Transverse colon (tissue), 4 donors: Measurements from ENCODE around the gene ZNF484. TPM values are rescaled to one million over a fixed set of nuclear protein-coding genes. Genes with fewer than 3 reads are reported as not detected.

Source experiments
- DNase-seq: peaks from one replicate; pipeline ENCODE4 v3.0.0-alpha.2; 2019
- H3K27ac ChIP-seq, 4 donors: fragments of 200-600 bp; sonication (generic); 2 replicates each; pipeline ENCODE4 v1.5.1; 2016 to 2018; ENCODE audit warnings: inconsistent platforms in 4 of 4
- H3K27me3 ChIP-seq: fragments of 200-600 bp; sonication (generic); 2 replicates; pipeline ENCODE4 v1.5.1; 2017; ENCODE audit warnings: inconsistent platforms
- H3K36me3 ChIP-seq, 4 donors: fragments of 200-600 bp; sonication (generic); 2 replicates each; pipeline ENCODE4 v1.5.1; 2017 to 2019; ENCODE audit warnings: inconsistent platforms in 4 of 4
- H3K4me1 ChIP-seq, 4 donors: fragments of 200-600 bp; sonication (generic); 2 replicates each; pipeline ENCODE4 v1.5.1; 2017 to 2020; ENCODE audit warnings: inconsistent platforms in 4 of 4
- H3K4me3 ChIP-seq, 4 donors: fragments of 200-600 bp; sonication (generic); 1 replicate in 1 of 4; 2 replicates in 3 of 4; pipeline versions ENCODE4 v1.5.1 to v1.6.1; 2017 to 2019; ENCODE audit warnings: inconsistent platforms in 4 of 4
- H3K9me3 ChIP-seq, 2 donors: fragments of 200-600 bp; sonication (generic); 2 replicates each; pipeline ENCODE4 v1.5.1; 2017 to 2019; ENCODE audit warnings: inconsistent platforms in 2 of 2
- EP300 ChIP-seq: sonication (generic); formaldehyde crosslinking; IDR thresholded peaks from one replicate; pipeline ENCODE4 v1.6.1; 2017; ENCODE audit warnings: antibody characterized with exemption, low read depth
- POLR2A ChIP-seq: fragments of 450-650 bp; IDR thresholded peaks from one replicate; pipeline ENCODE4 v1.6.1; 2016; ENCODE audit warnings: antibody characterized with exemption, mild to moderate bottlenecking, moderate library complexity
- POLR2AphosphoS5 ChIP-seq, 3 donors: sonication (generic); formaldehyde crosslinking; IDR thresholded peaks; one replicate each; pipeline ENCODE4 v1.6.1; 2016; ENCODE audit warnings: antibody characterized with exemption in 3 of 3
- WGBS, 2 donors: methylation state at CpG; one replicate each; pipeline ENCODE4 v1.1.5; 2018; ENCODE audit warnings: low coverage in 1 of 2; 5-methylcytosine and 5-hydroxymethylcytosine counted together
- in situ Hi-C, 4 donors: fragments of 200-750 bp; cut with MboI; loops; one replicate each; pipeline versions ENCODE4 v1.15.0 to v1.15.1; 2017; ENCODE audit warnings: low sequenced_read_pairs in 3 of 4, low pct_ligation_motif_present in 1 of 4, low pct_unique_long_range_greater_than_20kb in 1 of 4
- intact Hi-C: fragments of 100-400 bp; cut with DNase I; formaldehyde crosslinking; loops from one replicate; pipeline ENCODE4 v1.15.1; 2023; ENCODE audit warnings: low total_unique reads
- total RNA-seq, 4 donors: library from RNA; depleted of rRNA; stranded (reverse); fragments of >200 nt; gene quantifications; one replicate each; pipeline ENCODE4 v1.1.0, GENCODE V29; 2016
- TF ChIP-seq, protein P1 (sequence below), 5 experiments: fragments of 200-600 bp in 3 of 5; fragments of 450-650 bp in 2 of 5; sonication (generic) in 3 of 5; IDR thresholded peaks; 1 replicate in 2 of 5; 2 replicates in 3 of 5; pipeline ENCODE4 v1.5.1; 2016 to 2017; ENCODE audit warnings: antibody characterized with exemption in 5 of 5, inconsistent platforms in 3 of 5, mild to moderate bottlenecking in 2 of 5, moderate library complexity in 1 of 5

The ZNF484 gene
- 1 to 10 TPM; 1.2 to 9.7 (median 6.9) TPM for total RNA-seq

DNA sequence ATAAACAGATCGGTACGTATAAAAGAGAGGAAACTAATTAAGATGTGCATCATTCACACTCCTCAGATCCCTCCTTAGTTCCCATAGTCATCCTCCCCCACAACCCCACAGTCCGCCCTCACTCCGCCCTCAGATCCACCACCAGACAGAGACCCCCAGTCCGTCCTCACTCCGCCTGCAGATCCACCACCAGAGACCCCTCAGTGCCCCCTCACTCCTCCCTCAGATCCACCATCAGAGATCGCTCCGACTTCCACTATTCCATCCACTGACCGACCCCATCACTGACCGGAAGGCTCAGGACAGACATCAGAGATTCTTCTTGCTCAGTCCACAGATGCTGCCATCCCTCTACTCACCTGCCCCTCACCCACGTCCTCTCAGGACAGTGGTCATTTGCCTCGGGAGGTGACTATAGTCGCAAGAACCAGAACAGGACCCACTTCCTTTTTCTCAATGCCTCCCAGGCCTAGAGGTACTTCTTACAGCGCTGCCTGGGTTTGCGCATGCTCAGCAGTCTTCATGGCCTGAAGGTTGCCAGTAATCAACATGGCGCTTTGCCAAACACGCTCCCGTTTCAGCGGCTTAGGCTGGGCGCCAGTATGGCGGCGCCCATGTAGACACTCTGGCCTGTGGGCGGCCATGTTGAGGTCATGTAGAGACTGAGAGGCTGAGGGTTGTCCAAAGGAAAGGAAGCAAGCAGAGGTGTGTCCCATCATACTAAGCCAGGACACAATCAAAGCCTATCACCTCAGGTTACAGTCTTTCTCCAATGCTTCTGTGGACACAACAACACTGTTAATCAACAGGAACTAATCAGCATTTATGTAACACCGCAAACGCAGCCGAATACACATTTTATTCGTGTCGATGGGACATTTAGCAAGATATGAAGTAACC, at the start of gene ZNF484:
ZNF484 (minus strand) TSS at position 508 of the 900 bp plus-strand sequence. CDS start 3,009 bp downstream, outside the sequence.
- TF ChIP-seq EP300 = no peak
- TF ChIP-seq, protein P1, sequence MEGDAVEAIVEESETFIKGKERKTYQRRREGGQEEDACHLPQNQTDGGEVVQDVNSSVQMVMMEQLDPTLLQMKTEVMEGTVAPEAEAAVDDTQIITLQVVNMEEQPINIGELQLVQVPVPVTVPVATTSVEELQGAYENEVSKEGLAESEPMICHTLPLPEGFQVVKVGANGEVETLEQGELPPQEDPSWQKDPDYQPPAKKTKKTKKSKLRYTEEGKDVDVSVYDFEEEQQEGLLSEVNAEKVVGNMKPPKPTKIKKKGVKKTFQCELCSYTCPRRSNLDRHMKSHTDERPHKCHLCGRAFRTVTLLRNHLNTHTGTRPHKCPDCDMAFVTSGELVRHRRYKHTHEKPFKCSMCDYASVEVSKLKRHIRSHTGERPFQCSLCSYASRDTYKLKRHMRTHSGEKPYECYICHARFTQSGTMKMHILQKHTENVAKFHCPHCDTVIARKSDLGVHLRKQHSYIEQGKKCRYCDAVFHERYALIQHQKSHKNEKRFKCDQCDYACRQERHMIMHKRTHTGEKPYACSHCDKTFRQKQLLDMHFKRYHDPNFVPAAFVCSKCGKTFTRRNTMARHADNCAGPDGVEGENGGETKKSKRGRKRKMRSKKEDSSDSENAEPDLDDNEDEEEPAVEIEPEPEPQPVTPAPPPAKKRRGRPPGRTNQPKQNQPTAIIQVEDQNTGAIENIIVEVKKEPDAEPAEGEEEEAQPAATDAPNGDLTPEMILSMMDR (IDR thresholded peaks at IDR 0.05) = peak in 1 of 5 experiments; percentile 17
- TF ChIP-seq POLR2A = peak; percentile 72
- TF ChIP-seq POLR2AphosphoS5 (IDR thresholded peaks at IDR 0.05) = peak; percentile 67 to 84 (median 82)
- in situ Hi-C loops = no loop called here
- WGBS, 2 donors = 12 to 17% methylated on average over 7 to 27 of the region's 28 CpGs

DNA sequence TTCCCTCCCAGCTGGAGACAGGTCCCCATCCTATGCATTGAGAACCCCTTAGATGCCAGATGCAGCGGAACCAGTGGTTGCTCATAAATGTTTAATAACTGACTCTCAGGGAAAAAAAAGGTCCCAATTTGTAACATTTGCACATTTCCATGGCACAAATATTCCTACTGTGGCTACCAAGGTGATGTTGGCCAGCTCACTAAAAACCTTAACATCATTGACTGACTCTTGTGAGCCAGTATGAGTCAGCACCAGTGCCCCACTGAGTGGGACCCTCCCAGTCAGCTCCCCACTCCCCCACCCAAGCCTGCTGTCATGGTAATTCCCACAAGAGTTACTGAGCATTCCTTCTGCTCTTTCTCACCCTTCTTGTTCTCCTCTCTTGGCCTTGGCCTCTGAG, 42.6 kb upstream of the ZNF484 start:
- no peaks in the 10 kb centered on the region for H3K4me1 ChIP-seq
- in situ Hi-C loops = no loop called here

More for the DNA sequence above, at the start of gene ZNF484:
- no peaks in the 10 kb centered on the region for H3K27me3 ChIP-seq
- H3K4me3 ChIP-seq = peak within 1 kb of the TSS; percentile 38 to 82 (median 62)
- DNase-seq = peak; percentile 99
- no peaks in the 10 kb centered on the region for H3K36me3 ChIP-seq
- H3K27ac ChIP-seq = peak within 1 kb of the TSS; percentile 79 to 88 (median 84)
- H3K9me3 ChIP-seq = no peaks in the 10 kb centered on the region
- peaks cover 3 to 22% (median 11%) of the 10 kb centered on the region in 4 donors for H3K4me1 ChIP-seq
- intact Hi-C loops = no loop called here

DNA sequence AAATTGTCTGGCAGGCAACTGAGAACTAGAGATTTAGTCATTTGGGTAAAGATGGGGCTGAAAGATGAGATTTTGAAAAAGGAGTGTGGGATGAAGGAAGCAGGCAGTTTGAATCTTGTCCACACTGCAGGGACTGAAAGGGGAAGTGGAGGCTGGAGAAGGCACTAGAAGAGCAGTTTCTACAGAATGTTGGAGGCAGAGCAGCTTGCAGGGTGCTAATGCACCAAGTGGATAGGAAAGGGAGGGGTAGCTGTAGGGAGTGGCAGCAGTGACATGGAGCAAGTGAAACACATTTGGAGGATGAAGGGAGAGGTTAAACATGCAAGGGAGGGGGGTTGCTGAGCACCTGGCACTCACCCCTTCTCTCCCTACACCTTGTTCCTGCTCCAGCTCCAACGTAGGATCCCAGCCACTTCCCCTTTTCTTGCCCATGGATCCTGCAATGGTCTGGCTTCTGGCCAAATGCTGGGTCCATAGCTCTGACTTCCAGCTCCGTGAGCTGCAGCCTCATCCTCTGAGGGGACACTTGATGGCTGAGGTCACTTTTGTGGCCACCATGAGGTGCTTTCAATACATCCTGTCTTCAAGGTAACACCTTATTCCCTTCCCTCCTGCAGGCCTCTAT, 39.5 kb upstream of the ZNF484 start:
- DNase-seq = no peak
- no peaks in the 10 kb centered on the region for H3K36me3 ChIP-seq
- TF ChIP-seq, protein P1 (IDR thresholded peaks at IDR 0.05) = no peak
- TF ChIP-seq POLR2A (no peak), POLR2AphosphoS5 (IDR thresholded peaks at IDR 0.05) (no peak), EP300 (no peak)
- no peak overlapping the region for H3K4me3 ChIP-seq
- 47% methylated on average over 2 of the region's 2 CpGs; no CpG with 5 or more reads in 1 of the 2 donors for WGBS, 2 donors
- in situ Hi-C loops (no loop called here), intact Hi-C loops (no loop called here)
- no peak overlapping the region for H3K27ac ChIP-seq
- H3K9me3 ChIP-seq = no peaks in the 10 kb centered on the region
- H3K4me1 ChIP-seq = peaks cover 0 to under 1% (median 0%) of the 10 kb centered on the region in 4 donors
- peaks cover 13% of the 10 kb centered on the region for H3K27me3 ChIP-seq

More for the DNA sequence above, 42.6 kb upstream of the ZNF484 start:
- TF ChIP-seq POLR2AphosphoS5 (IDR thresholded peaks at IDR 0.05) (no peak), EP300 (no peak), POLR2A (no peak)
- TF ChIP-seq, protein P1 (IDR thresholded peaks at IDR 0.05) = no peak
- no peaks in the 10 kb centered on the region for H3K9me3 ChIP-seq
- no peaks in the 10 kb centered on the region for H3K36me3 ChIP-seq
- no peak overlapping the region for H3K4me3 ChIP-seq
- WGBS, 2 donors = 95% methylated on average over 1 of the region's 1 CpG; no CpG with 5 or more reads in 1 of the 2 donors
- H3K27me3 ChIP-seq = no peaks in the 10 kb centered on the region
- no peak for DNase-seq
- no peak overlapping the region for H3K27ac ChIP-seq
- intact Hi-C loops = no loop called here
